H1 (cell line): ENCODE data around the gene TAF4.

Experiments used
- BRCA1 ChIP-seq: IDR thresholded peaks from 2 replicates; pipeline ENCODE4 v1.6.1; 2012; ENCODE audit warnings: low read depth, low read length, improper control_type of control experiment
- CEBPB ChIP-seq: IDR thresholded peaks from 2 replicates; pipeline ENCODE4 v1.6.1; 2012; ENCODE audit warnings: low read depth, low read length
- CTCF ChIP-seq, 3 experiments: IDR thresholded peaks; 1 replicate in 2 of 3; 2 replicates in 1 of 3; pipeline versions ENCODE4 v1.5.1 to v1.6.1; 2011; ENCODE audit warnings: low read length in 3 of 3, mild to moderate bottlenecking in 3 of 3, inconsistent platforms in 2 of 3, low read depth in 1 of 3, moderate library complexity in 1 of 3; ENCODE audit not compliant: insufficient read depth in 1 of 3; ENCODE audit errors: control extremely low read depth in 1 of 3
- POLR2AphosphoS5 ChIP-seq: IDR thresholded peaks from 2 replicates; pipeline ENCODE4 v1.6.1; 2011; ENCODE audit warnings: low read depth, low read length
- SUZ12 ChIP-seq: fragments of 200-600 bp; sonication (generic); IDR thresholded peaks from 2 replicates; pipeline ENCODE4 v1.6.1; 2012; ENCODE audit warnings: mild to moderate bottlenecking, inconsistent platforms, low read length, moderate library complexity, mixed read lengths
- TAF7 ChIP-seq: optimal IDR thresholded peaks from 2 replicates; pipeline ENCODE3; 2011; ENCODE audit warnings: low read depth, mild to moderate bottlenecking, inconsistent platforms, low read length, moderate library complexity, borderline replicate concordance

- TF ChIP-seq SUZ12 (no peak), CTCF (IDR thresholded peaks at IDR 0.05; ENCODE audit: control extremely low read depth in 1 of 3, insufficient read depth in 1 of 3, low read depth in 1 of 3, low read length in 3 of 3) (no peak), BRCA1 (no peak), TAF7 (no peak), POLR2AphosphoS5 (no peak), CEBPB (no peak)
These were observed 88.8 kb downstream of the TAF4 start for GRCh38 chr20:61976644-61977418.
